ENCODE results near the gene MXRA8.

MXRA8 gene

GRCh38 chr1:1358433-1359271, at the start of gene MXRA8:
Gene MXRA8, minus strand, starts transcription at chr1:1358555. Its CDS starts 51 bp downstream, at chr1:1358504.
- H3K4me3 ChIP-seq (IDR thresholded peaks at IDR 0.05; ENCODE audit: insufficient read depth, low read depth, low read length): no peak within 1 kb of the TSS
- no peaks in the 10 kb centered on the region for H3K79me2 ChIP-seq (ENCODE audit: insufficient read depth, low read depth)

GRCh38 chr1:1407636-1408318, 49.4 kb upstream of the MXRA8 start:
- peak overlapping the region; percentile 67 for H3K4me2 ChIP-seq
- no peaks in the 10 kb centered on the region; the same call in 1 of the 2 replicates for H3K27me3 ChIP-seq (ENCODE audit: insufficient read depth, low read depth)
- peak overlapping the region; percentile 78 for H3K9ac ChIP-seq
- TF ChIP-seq CTCF (conservative IDR thresholded peaks at IDR 0.05; ENCODE audit: low read depth, low read length): no peak
- peak overlapping the region; percentile 39 for H2AFZ ChIP-seq (ENCODE audit: low read depth)
- peaks cover 23% of the 10 kb centered on the region for H3K4me1 ChIP-seq (ENCODE audit: low read depth, poor library complexity, severe bottlenecking)
- no peaks in the 10 kb centered on the region for H4K20me1 ChIP-seq (ENCODE audit: insufficient read depth)
- H3K36me3 ChIP-seq (ENCODE audit: insufficient read depth): peaks cover 11% of the 10 kb centered on the region; the same call in 1 of the 2 replicates
- H3K4me3 ChIP-seq (IDR thresholded peaks at IDR 0.05; ENCODE audit: insufficient read depth, low read depth, low read length): peak overlapping the region; percentile 35
- H3K79me2 ChIP-seq (ENCODE audit: insufficient read depth, low read depth): peaks cover 55% of the 10 kb centered on the region
- H3K27ac ChIP-seq: peak overlapping the region; percentile 70

More at GRCh38 chr1:1358433-1359271, at the start of gene MXRA8:
- Histone ChIP-seq H4K20me1 (ENCODE audit: insufficient read depth) (no peaks in the 10 kb centered on the region), H3K4me2 (peak within 1 kb of the TSS; percentile 9; the same call in 1 of the 2 replicates), H3K4me1 (ENCODE audit: low read depth, poor library complexity, severe bottlenecking) (peaks cover 14% of the 10 kb centered on the region), H3K27me3 (ENCODE audit: insufficient read depth, low read depth) (peaks cover 8% of the 10 kb centered on the region; the same call in 1 of the 2 replicates), H3K36me3 (ENCODE audit: insufficient read depth) (no peaks in the 10 kb centered on the region), H3K9ac (no peak within 1 kb of the TSS), H3K27ac (no peak within 1 kb of the TSS), H2AFZ (ENCODE audit: low read depth) (no peak within 1 kb of the TSS)
- TF ChIP-seq CTCF (conservative IDR thresholded peaks at IDR 0.05; ENCODE audit: low read depth, low read length): no peak

GRCh38 chr1:1406821-1407635, 48.7 kb upstream of the MXRA8 start, which contains the start of gene MRPL20:
Gene MRPL20, minus strand, starts transcription at chr1:1407293. Its CDS starts 76 bp downstream, at chr1:1407217.
- Histone ChIP-seq H3K27ac (peak within 1 kb of the TSS; percentile 70), H4K20me1 (ENCODE audit: insufficient read depth) (no peaks in the 10 kb centered on the region), H3K36me3 (ENCODE audit: insufficient read depth) (peaks cover 11% of the 10 kb centered on the region; the same call in 1 of the 2 replicates)

More at GRCh38 chr1:1406821-1407635, 48.7 kb upstream of the MXRA8 start, which contains the start of gene MRPL20:
- H3K27me3 ChIP-seq (ENCODE audit: insufficient read depth, low read depth): no peaks in the 10 kb centered on the region
- TF ChIP-seq CTCF (conservative IDR thresholded peaks at IDR 0.05; ENCODE audit: low read depth, low read length): no peak
- peak within 1 kb of the TSS; percentile 84 for H3K4me2 ChIP-seq
- H3K9ac ChIP-seq: peak within 1 kb of the TSS; percentile 78
- H3K4me3 ChIP-seq (IDR thresholded peaks at IDR 0.05; ENCODE audit: insufficient read depth, low read depth, low read length): peak within 1 kb of the TSS; percentile 35
- H3K79me2 ChIP-seq (ENCODE audit: insufficient read depth, low read depth): peaks cover 55% of the 10 kb centered on the region
- H3K4me1 ChIP-seq (ENCODE audit: low read depth, poor library complexity, severe bottlenecking): peaks cover 29% of the 10 kb centered on the region
- peak within 1 kb of the TSS; percentile 39 for H2AFZ ChIP-seq (ENCODE audit: low read depth)

All from KMS-11 (cell line).